Endothelial cell of umbilical vein (primary cell): ENCODE measurements around the gene CORO2B. TPM values are rescaled to one million over a fixed set of nuclear protein-coding genes. Genes with fewer than 3 reads are reported as not detected.

ENCODE experiments used
- BruUV-seq: library from RNA; stranded (reverse); fragments of 400-500 nt; replicated peaks from 2 replicates; lab custom pipeline; 2021; lab: Mats Ljungman, UMichigan
- CTCF ChIA-PET: fragments of 300-600, 350-600 bp; sonication (Branson Sonifier 250); formaldehyde crosslinking; loops from one replicate; lab custom pipeline; 2021; ENCODE audit warnings: antibody characterized with exemption, inconsistent platforms; lab: Charles Lee
- POLR2A ChIA-PET: fragments of 300-600, 350-600 bp; sonication (Branson Sonifier 250); formaldehyde crosslinking; loops from one replicate; lab custom pipeline; 2021; ENCODE audit warnings: antibody characterized with exemption, inconsistent platforms; lab: Charles Lee
- DNase-seq: peaks from one replicate; pipeline ENCODE4 v3.0.0-alpha.2; 2011; ENCODE audit warnings: low read depth, low spot score
- FAIRE-seq: peaks from 2 replicates; lab custom pipeline; 2011; peaks lifted over from hg19 to GRCh38; lab: Jason Lieb, UNC
- H2AFZ ChIP-seq: 2 replicates; pipeline ENCODE4 v1.6.0; 2012; ENCODE audit warnings: low read depth, low read length, control low read depth, inconsistent platforms
- H3K27ac ChIP-seq: 2 replicates; pipeline ENCODE4 v1.5.1; 2011; ENCODE audit warnings: low read depth, mild to moderate bottlenecking, control low read depth, low read length, moderate library complexity; ENCODE audit not compliant: insufficient read depth
- H3K27me3 ChIP-seq, 2 experiments: 2 replicates each; pipeline versions ENCODE4 v1.6.0 to v1.6.1; 2011; ENCODE audit warnings: low read length in 2 of 2, mixed read lengths in 1 of 2; ENCODE audit not compliant: control insufficient read depth in 2 of 2, insufficient read depth in 2 of 2
- H3K36me3 ChIP-seq, 2 experiments: 2 replicates in 1 of 2; 3 replicates in 1 of 2; pipeline ENCODE4 v1.5.1; 2011; ENCODE audit warnings: low read length in 2 of 2, mild to moderate bottlenecking in 1 of 2, moderate library complexity in 1 of 2; ENCODE audit not compliant: control insufficient read depth in 2 of 2, insufficient read depth in 2 of 2; ENCODE audit errors: extremely low read depth in 1 of 2
- H3K4me1 ChIP-seq: 3 replicates; pipeline ENCODE4 v1.5.1; 2011; ENCODE audit warnings: mild to moderate bottlenecking, low read length; ENCODE audit not compliant: control insufficient read depth, insufficient read depth; ENCODE audit errors: extremely low read depth
- H3K4me2 ChIP-seq: 2 replicates; pipeline ENCODE4 v1.6.1; 2011; ENCODE audit warnings: low read length, control low read depth, mixed read lengths; ENCODE audit not compliant: insufficient read depth
- H3K4me3 ChIP-seq, 3 experiments: fragments of 200-600 bp in 1 of 3; sonication (generic), shearing (Covaris generic) in 1 of 3; replicated peaks in 1 of 3; 2 replicates each; pipeline ENCODE4 v1.5.1; 2011 to 2016; ENCODE audit warnings: control low read depth in 3 of 3, low read length in 3 of 3, mild to moderate bottlenecking in 2 of 3, inconsistent platforms in 1 of 3, low read depth in 1 of 3, moderate library complexity in 1 of 3; ENCODE audit not compliant: insufficient read depth in 1 of 3
- H3K79me2 ChIP-seq: 2 replicates; pipeline ENCODE4 v1.6.0; 2012; ENCODE audit warnings: low read length, inconsistent platforms; ENCODE audit not compliant: control insufficient read depth, insufficient read depth
- H3K9ac ChIP-seq: replicated peaks from 2 replicates; pipeline ENCODE3; 2011; ENCODE audit warnings: low read length, control low read depth; ENCODE audit not compliant: insufficient read depth; ENCODE audit errors: extremely low read depth
- H3K9me1 ChIP-seq: replicated peaks from 3 replicates; pipeline ENCODE4 v1.6.0; 2011; ENCODE audit warnings: mild to moderate bottlenecking, low read length; ENCODE audit not compliant: control insufficient read depth, insufficient read depth; ENCODE audit errors: extremely low read depth
- H3K9me3 ChIP-seq: replicated peaks from 2 replicates; pipeline ENCODE4 v1.5.1; 2012; ENCODE audit warnings: low read length, inconsistent platforms; ENCODE audit not compliant: control insufficient read depth, insufficient read depth
- H4K20me1 ChIP-seq: replicated peaks from 2 replicates; pipeline ENCODE3; 2011; ENCODE audit warnings: mild to moderate bottlenecking, low read length; ENCODE audit not compliant: control insufficient read depth, insufficient read depth; ENCODE audit errors: extremely low read depth
- EZH2 ChIP-seq: IDR thresholded peaks from 2 replicates; pipeline ENCODE4 v1.6.1; 2012; ENCODE audit warnings: borderline replicate concordance, low read depth, mild to moderate bottlenecking, moderate library complexity, low read length, inconsistent platforms; ENCODE audit not compliant: severe bottlenecking
- FOS ChIP-seq: IDR thresholded peaks from 2 replicates; pipeline ENCODE4 v1.6.1; 2011; ENCODE audit warnings: mild to moderate bottlenecking, low read length, moderate library complexity, borderline replicate concordance; ENCODE audit not compliant: insufficient read depth
- GATA2 ChIP-seq: IDR thresholded peaks from 2 replicates; pipeline ENCODE4 v1.7.0; 2011; ENCODE audit warnings: low read depth, mild to moderate bottlenecking, moderate library complexity, mixed read lengths, low read length; ENCODE audit not compliant: insufficient read length, insufficient read depth
- JUN ChIP-seq: IDR thresholded peaks from 2 replicates; pipeline ENCODE4 v1.6.1; 2011; ENCODE audit warnings: borderline replicate concordance, low read depth; ENCODE audit not compliant: insufficient read length, insufficient read depth
- MYC ChIP-seq: IDR thresholded peaks from one replicate; pipeline ENCODE4 v1.6.1; 2011; ENCODE audit warnings: mild to moderate bottlenecking, low read depth, low read length
- POLR2A ChIP-seq: IDR thresholded peaks from 2 replicates; pipeline ENCODE4 v1.6.1; 2012; ENCODE audit warnings: low read depth, mild to moderate bottlenecking, control low read depth, low read length
- POLR2AphosphoS5 ChIP-seq: IDR thresholded peaks from 2 replicates; pipeline ENCODE4 v1.6.1; 2012; ENCODE audit warnings: low read depth, mild to moderate bottlenecking, control low read depth, low read length, moderate library complexity; ENCODE audit not compliant: insufficient read depth
- dilution Hi-C: fragments of 300-500 bp; cut with MboI; formaldehyde crosslinking; loops from one replicate; pipeline ENCODE4 v1.15.0; 2019; ENCODE audit warnings: low sequenced_read_pairs; ENCODE audit not compliant: extremely low pct_ligation_motif_present
- intact Hi-C: fragments of 100-400 bp; cut with micrococcal nuclease; formaldehyde crosslinking; loops from one replicate; pipeline ENCODE4 v1.10.0; 2022
- polyA plus RNA-seq, 4 experiments: library from polyadenylated mRNA; depleted of rRNA in 3 of 4; stranded (reverse) in 3 of 4; unstranded in 1 of 4; fragments of >200 nt; gene quantifications; 2 replicates each; pipeline versions ENCODE4 v1.2.1 to v1.2.3, GENCODE V29; 2011 to 2012; ENCODE audit warnings: missing spikeins in 1 of 4
- total RNA-seq: library from RNA; stranded (reverse); gene quantifications from 2 replicates; pipeline ENCODE4 v1.2.3, GENCODE V29; 2021
- TF ChIP-seq, protein P1 (sequence below), 2 donors: IDR thresholded peaks; 1 replicate in 1 of 2; 2 replicates in 1 of 2; pipeline ENCODE4 v1.5.1; 2011; ENCODE audit warnings: low read length in 2 of 2, mild to moderate bottlenecking in 2 of 2, moderate library complexity in 2 of 2, control low read depth in 1 of 2, inconsistent platforms in 1 of 2, low read depth in 1 of 2; ENCODE audit not compliant: insufficient read depth in 1 of 2; ENCODE audit errors: extremely low read depth in 1 of 2
- TF ChIP-seq, protein P2 (sequence below): IDR thresholded peaks from 2 replicates; pipeline ENCODE4 v1.6.1; 2011; ENCODE audit not compliant: insufficient read depth, insufficient read length

Gene CORO2B
- total and polyA plus RNA-seq, 2 donors (not counting 3 experiments of a cell fraction or from before 2014, with no cell fraction given): 2.4 to 3.7 TPM

DNA sequence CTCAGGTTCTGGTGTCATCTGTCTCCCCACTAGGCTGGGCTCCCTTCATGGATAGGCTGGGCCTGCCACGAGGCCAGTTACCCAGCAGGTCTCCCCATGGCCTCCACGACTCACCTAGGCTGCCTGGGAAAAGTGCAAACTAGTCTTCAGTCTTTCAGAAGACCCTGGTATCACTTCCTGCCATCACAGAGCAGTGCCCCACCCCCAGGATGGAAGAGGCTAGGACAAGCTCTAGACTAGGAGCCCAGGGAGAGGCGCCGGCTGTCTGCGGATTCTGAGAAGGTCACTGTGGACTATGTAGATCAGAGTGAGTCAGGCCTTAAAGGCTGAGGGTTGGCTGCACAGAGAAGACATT lies 63.7 kb downstream of the CORO2B start:
- Histone ChIP-seq H3K9ac (no peak overlapping the region), H3K4me2 (no peak overlapping the region), H3K4me3 (no peak overlapping the region), H3K36me3 (no peaks in the 10 kb centered on the region), H3K9me3 (no peaks in the 10 kb centered on the region), H3K9me1 (no peaks in the 10 kb centered on the region), H2AFZ (no peak overlapping the region), H3K27ac (no peak overlapping the region), H3K4me1 (no peaks in the 10 kb centered on the region), H3K27me3 (no peaks in the 10 kb centered on the region), H4K20me1 (no peaks in the 10 kb centered on the region), H3K79me2 (no peaks in the 10 kb centered on the region)
- ChIA-PET CTCF (interaction anchor here (0.6 to 2.2 kb wide), 6 partner anchors 8 to 115 kb away, joined by 3 to 9 read pairs (median 4); no protein-coding TSS in a partner anchor), POLR2A (no interaction called here)
- intact Hi-C loops (no loop called here), dilution Hi-C loops (no loop called here)
- DNase-seq: no peak
- no peak for TF ChIP-seq GATA2
- no peak for TF ChIP-seq POLR2A
- TF ChIP-seq MYC: no peak
- TF ChIP-seq, protein P1, sequence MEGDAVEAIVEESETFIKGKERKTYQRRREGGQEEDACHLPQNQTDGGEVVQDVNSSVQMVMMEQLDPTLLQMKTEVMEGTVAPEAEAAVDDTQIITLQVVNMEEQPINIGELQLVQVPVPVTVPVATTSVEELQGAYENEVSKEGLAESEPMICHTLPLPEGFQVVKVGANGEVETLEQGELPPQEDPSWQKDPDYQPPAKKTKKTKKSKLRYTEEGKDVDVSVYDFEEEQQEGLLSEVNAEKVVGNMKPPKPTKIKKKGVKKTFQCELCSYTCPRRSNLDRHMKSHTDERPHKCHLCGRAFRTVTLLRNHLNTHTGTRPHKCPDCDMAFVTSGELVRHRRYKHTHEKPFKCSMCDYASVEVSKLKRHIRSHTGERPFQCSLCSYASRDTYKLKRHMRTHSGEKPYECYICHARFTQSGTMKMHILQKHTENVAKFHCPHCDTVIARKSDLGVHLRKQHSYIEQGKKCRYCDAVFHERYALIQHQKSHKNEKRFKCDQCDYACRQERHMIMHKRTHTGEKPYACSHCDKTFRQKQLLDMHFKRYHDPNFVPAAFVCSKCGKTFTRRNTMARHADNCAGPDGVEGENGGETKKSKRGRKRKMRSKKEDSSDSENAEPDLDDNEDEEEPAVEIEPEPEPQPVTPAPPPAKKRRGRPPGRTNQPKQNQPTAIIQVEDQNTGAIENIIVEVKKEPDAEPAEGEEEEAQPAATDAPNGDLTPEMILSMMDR (IDR thresholded peaks at IDR 0.05; ENCODE audit: extremely low read depth in 1 of 2, insufficient read depth in 1 of 2, low read depth in 1 of 2, low read length in 2 of 2): no peak
- TF ChIP-seq, protein P2, sequence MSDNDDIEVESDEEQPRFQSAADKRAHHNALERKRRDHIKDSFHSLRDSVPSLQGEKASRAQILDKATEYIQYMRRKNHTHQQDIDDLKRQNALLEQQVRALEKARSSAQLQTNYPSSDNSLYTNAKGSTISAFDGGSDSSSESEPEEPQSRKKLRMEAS: no peak
- TF ChIP-seq FOS: no peak
- no peak for TF ChIP-seq JUN
- TF ChIP-seq EZH2: no peak
- no peak for TF ChIP-seq POLR2AphosphoS5
- BruUV-seq: no TSS peak
- FAIRE-seq: no peak
